Fibroblast of lung (primary cell): ENCODE results near the gene BBLN. TPM values are rescaled to one million over a fixed set of nuclear protein-coding genes. Genes with fewer than 3 reads are reported as not detected.
A peak's percentile ranks its signal among the peaks of the same experiment; 100 is the strongest.

Experiments
- DNase-seq, 2 donors: peaks; one replicate each; pipeline versions ENCODE4 v3.0.0 to v3.0.0-alpha.2; 2010; ENCODE audit warnings: low read depth in 2 of 2
- H2AFZ ChIP-seq: 2 replicates; pipeline ENCODE4 v1.5.1; 2012; ENCODE audit warnings: low read length, control low read depth, inconsistent platforms
- H3K27ac ChIP-seq: 2 replicates; pipeline ENCODE4 v1.5.1; 2011; ENCODE audit warnings: low read length, control low read depth; ENCODE audit not compliant: insufficient read depth
- H3K27me3 ChIP-seq: 2 replicates; pipeline ENCODE4 v1.5.1; 2011; ENCODE audit warnings: mild to moderate bottlenecking, low read length; ENCODE audit not compliant: control insufficient read depth, insufficient read depth
- H3K36me3 ChIP-seq: 2 replicates; pipeline ENCODE4 v1.5.1; 2011; ENCODE audit warnings: low read length; ENCODE audit not compliant: control insufficient read depth, insufficient read depth
- H3K4me1 ChIP-seq: 2 replicates; pipeline ENCODE4 v1.5.1; 2011; ENCODE audit warnings: low read length; ENCODE audit not compliant: control insufficient read depth, insufficient read depth; ENCODE audit errors: extremely low read depth
- H3K4me2 ChIP-seq: 2 replicates; pipeline ENCODE4 v1.5.1; 2011; ENCODE audit warnings: low read length, control low read depth; ENCODE audit not compliant: insufficient read depth; ENCODE audit errors: extremely low read depth
- H3K4me3 ChIP-seq, 4 experiments: fragments of 200-600 bp in 1 of 4; sonication (generic) in 1 of 4; replicated peaks in 1 of 4; 2 replicates each; pipeline ENCODE4 v1.5.1; 2011 to 2016; ENCODE audit warnings: low read length in 4 of 4, low read depth in 3 of 4, mild to moderate bottlenecking in 3 of 4, control low read depth in 2 of 4, inconsistent platforms in 1 of 4, mixed read lengths in 1 of 4; ENCODE audit not compliant: insufficient read depth in 1 of 4; ENCODE audit errors: control extremely low read depth in 1 of 4
- H3K79me2 ChIP-seq: 2 replicates; pipeline ENCODE4 v1.5.1; 2012; ENCODE audit warnings: mild to moderate bottlenecking, low read length, inconsistent platforms; ENCODE audit not compliant: control insufficient read depth, insufficient read depth
- H3K9ac ChIP-seq: 2 replicates; pipeline ENCODE4 v1.5.1; 2011; ENCODE audit warnings: mild to moderate bottlenecking, low read length, control low read depth; ENCODE audit not compliant: insufficient read depth
- H3K9me3 ChIP-seq: 2 replicates; pipeline ENCODE4 v1.5.1; 2012; ENCODE audit warnings: low read depth, low read length; ENCODE audit not compliant: control insufficient read depth, insufficient read depth
- H4K20me1 ChIP-seq: 2 replicates; pipeline ENCODE4 v1.5.1; 2011; ENCODE audit warnings: low read length; ENCODE audit not compliant: control insufficient read depth, insufficient read depth; ENCODE audit errors: extremely low read depth
- EZH2 ChIP-seq: IDR thresholded peaks from 2 replicates; pipeline ENCODE4 v1.5.1; 2012; ENCODE audit warnings: low read length, control low read depth, mild to moderate bottlenecking; ENCODE audit errors: missing control alignments
- polyA plus RNA-seq, 2 donors: library from polyadenylated mRNA; depleted of rRNA in 1 of 2; stranded (reverse) in 1 of 2; unstranded in 1 of 2; fragments of >200 nt; gene quantifications; 2 replicates each; pipeline ENCODE4 v1.2.1, GENCODE V29; 2011 to 2012; ENCODE audit warnings: missing spikeins in 1 of 2
- total RNA-seq: library from RNA; depleted of rRNA; stranded (reverse); fragments of >200 nt; gene quantifications from 2 replicates; pipeline ENCODE4 v1.2.1, GENCODE V29; 2014
- TF ChIP-seq, protein P1 (sequence below), 2 donors: IDR thresholded peaks in 1 of 2; conservative IDR thresholded peaks in 1 of 2; 1 replicate in 1 of 2; 2 replicates in 1 of 2; pipeline ENCODE4 v1.5.1; 2011 to 2012; ENCODE audit warnings: low read length in 2 of 2, control low read depth in 1 of 2, inconsistent platforms in 1 of 2, low read depth in 1 of 2, mild to moderate bottlenecking in 1 of 2

Gene BBLN
- total and polyA plus RNA-seq, 2 donors (not counting 1 experiment from before 2014, with no cell fraction given), result 23.8 to 29.4 TPM

- H3K9ac ChIP-seq, result no peak overlapping the region
- peak overlapping the region in 3 of 4 experiments; percentile 7 to 88 (median 9) for H3K4me3 ChIP-seq
- DNase-seq, result no peak
- H3K4me2 ChIP-seq, result peak overlapping the region; percentile 68
- H3K27ac ChIP-seq, result no peak overlapping the region
- H3K27me3 ChIP-seq, result no peaks in the 10 kb centered on the region
- H4K20me1 ChIP-seq, result no peaks in the 10 kb centered on the region
- no peaks in the 10 kb centered on the region for H3K9me3 ChIP-seq
- H3K36me3 ChIP-seq, result peaks cover 11% of the 10 kb centered on the region
- H3K79me2 ChIP-seq, result peaks cover 10% of the 10 kb centered on the region
- H3K4me1 ChIP-seq, result peaks cover 13% of the 10 kb centered on the region
- no peak overlapping the region for H2AFZ ChIP-seq
- TF ChIP-seq, protein P1, sequence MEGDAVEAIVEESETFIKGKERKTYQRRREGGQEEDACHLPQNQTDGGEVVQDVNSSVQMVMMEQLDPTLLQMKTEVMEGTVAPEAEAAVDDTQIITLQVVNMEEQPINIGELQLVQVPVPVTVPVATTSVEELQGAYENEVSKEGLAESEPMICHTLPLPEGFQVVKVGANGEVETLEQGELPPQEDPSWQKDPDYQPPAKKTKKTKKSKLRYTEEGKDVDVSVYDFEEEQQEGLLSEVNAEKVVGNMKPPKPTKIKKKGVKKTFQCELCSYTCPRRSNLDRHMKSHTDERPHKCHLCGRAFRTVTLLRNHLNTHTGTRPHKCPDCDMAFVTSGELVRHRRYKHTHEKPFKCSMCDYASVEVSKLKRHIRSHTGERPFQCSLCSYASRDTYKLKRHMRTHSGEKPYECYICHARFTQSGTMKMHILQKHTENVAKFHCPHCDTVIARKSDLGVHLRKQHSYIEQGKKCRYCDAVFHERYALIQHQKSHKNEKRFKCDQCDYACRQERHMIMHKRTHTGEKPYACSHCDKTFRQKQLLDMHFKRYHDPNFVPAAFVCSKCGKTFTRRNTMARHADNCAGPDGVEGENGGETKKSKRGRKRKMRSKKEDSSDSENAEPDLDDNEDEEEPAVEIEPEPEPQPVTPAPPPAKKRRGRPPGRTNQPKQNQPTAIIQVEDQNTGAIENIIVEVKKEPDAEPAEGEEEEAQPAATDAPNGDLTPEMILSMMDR (conservative IDR thresholded peaks at IDR 0.05 in 1 of 2, IDR thresholded peaks at IDR 0.05 in 1 of 2; ENCODE audit: low read depth in 1 of 2, low read length in 2 of 2), result peak in 1 of 2 donors; percentile 4
- no peak for TF ChIP-seq EZH2
Measured at GRCh38 chr9:128125580-128126354, 34.3 kb upstream of the BBLN start.

DNA sequence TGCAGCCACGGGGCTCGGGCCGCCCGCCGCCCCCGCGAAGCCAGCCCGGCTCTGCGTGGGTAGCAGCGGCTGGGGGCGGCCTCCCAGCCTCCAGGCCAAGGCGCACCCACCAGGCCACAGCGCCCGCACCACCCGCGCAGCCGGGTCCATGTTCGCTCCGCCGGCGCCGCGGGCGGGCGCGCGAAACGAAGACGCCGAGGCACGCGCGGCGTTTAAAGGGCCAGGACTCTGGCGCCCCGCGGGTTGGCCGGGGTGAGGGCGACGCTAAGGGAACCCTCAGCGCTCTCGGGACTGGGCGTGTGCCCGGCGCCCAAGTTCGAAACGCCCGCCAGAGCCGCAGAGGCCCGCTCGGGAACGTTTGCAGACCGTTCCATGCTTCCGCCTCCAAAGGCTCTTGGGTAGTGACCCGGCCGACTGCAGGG lies 32.5 kb upstream of the BBLN start, which contains the start of gene PTGES2:
Gene PTGES2 (minus strand): TSS at position 162 of the 422 bp plus-strand sequence. CDS start 12 bp downstream, at position 150.
- TF ChIP-seq, protein P1 (conservative IDR thresholded peaks at IDR 0.05 in 1 of 2, IDR thresholded peaks at IDR 0.05 in 1 of 2; ENCODE audit: low read depth in 1 of 2, low read length in 2 of 2), result no peak
- TF ChIP-seq EZH2, result no peak
- Histone ChIP-seq H3K4me1 (peaks cover 13% of the 10 kb centered on the region), H3K27me3 (peaks cover 6% of the 10 kb centered on the region), H4K20me1 (no peaks in the 10 kb centered on the region), H3K4me2 (peak within 1 kb of the TSS; percentile 95), H2AFZ (peak within 1 kb of the TSS; percentile 93), H3K27ac (peak within 1 kb of the TSS; percentile 95), H3K4me3 (peak within 1 kb of the TSS; percentile 75 to 93 (median 88)), H3K36me3 (peaks cover 4% of the 10 kb centered on the region), H3K79me2 (peaks cover 10% of the 10 kb centered on the region), H3K9me3 (no peaks in the 10 kb centered on the region), H3K9ac (peak within 1 kb of the TSS; percentile 98)
- peak; percentile 81 to 86 for DNase-seq

- Histone ChIP-seq H3K9me3 (no peaks in the 10 kb centered on the region), H3K4me3 (peak overlapping the region; percentile 75 to 93 (median 88)), H2AFZ (peak overlapping the region; percentile 93), H3K4me2 (peak overlapping the region; percentile 95), H3K27ac (peak overlapping the region; percentile 95), H4K20me1 (no peaks in the 10 kb centered on the region), H3K27me3 (peaks cover 9% of the 10 kb centered on the region), H3K36me3 (peaks cover 2% of the 10 kb centered on the region), H3K4me1 (peaks cover 13% of the 10 kb centered on the region), H3K79me2 (peaks cover 10% of the 10 kb centered on the region), H3K9ac (peak overlapping the region; percentile 98)
- TF ChIP-seq, protein P1 (conservative IDR thresholded peaks at IDR 0.05 in 1 of 2, IDR thresholded peaks at IDR 0.05 in 1 of 2; ENCODE audit: low read depth in 1 of 2, low read length in 2 of 2), result no peak
- peak; percentile 91 to 92 for DNase-seq
Measured at GRCh38 chr9:128127990-128128835, 31.9 kb upstream of the BBLN start.
